Stomach (tissue), 4 donors: Measurements from ENCODE around the gene RIMBP2.

ENCODE experiments used
- EP300 ChIP-seq: sonication (generic); formaldehyde crosslinking; IDR thresholded peaks from one replicate; pipeline ENCODE4 v1.6.1; 2017; ENCODE audit warnings: antibody characterized with exemption
- TF ChIP-seq, protein P1 (sequence below), 7 experiments: fragments of 450-650 bp in 4 of 7; fragments of 200-600 bp in 3 of 7; sonication (generic) in 3 of 7; IDR thresholded peaks; one replicate each; pipeline ENCODE4 v1.5.1; 2016 to 2019; ENCODE audit warnings: antibody characterized with exemption in 7 of 7, control low read depth in 2 of 7, mild to moderate bottlenecking in 1 of 7

DNA sequence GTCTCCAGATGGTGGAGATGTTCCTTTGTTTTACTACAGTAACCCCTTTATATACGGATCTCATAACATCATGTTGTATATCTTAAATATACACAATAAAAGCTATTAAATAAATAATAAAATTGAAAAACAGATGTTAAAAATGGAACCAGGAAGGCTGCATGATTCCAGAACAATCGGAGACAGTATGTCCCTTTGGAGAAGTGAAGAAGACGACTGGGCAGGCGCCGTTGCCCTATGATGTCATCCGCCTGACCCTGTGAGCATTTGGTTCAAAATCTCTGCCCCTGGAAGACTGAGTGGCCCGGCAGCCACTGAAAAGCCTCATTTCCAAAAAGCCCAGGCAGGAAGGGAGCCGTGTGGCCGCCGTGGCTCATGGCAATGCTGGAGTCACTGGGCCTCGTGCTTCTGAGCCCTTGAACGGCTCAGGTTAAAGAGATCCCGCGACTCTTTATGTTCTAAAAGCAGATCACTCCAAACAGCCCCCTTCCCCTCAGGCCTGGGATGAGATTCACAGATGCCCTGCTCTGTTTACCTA lies 30.8 kb downstream of the RIMBP2 start:
- no peak for TF ChIP-seq EP300
- TF ChIP-seq, protein P1, sequence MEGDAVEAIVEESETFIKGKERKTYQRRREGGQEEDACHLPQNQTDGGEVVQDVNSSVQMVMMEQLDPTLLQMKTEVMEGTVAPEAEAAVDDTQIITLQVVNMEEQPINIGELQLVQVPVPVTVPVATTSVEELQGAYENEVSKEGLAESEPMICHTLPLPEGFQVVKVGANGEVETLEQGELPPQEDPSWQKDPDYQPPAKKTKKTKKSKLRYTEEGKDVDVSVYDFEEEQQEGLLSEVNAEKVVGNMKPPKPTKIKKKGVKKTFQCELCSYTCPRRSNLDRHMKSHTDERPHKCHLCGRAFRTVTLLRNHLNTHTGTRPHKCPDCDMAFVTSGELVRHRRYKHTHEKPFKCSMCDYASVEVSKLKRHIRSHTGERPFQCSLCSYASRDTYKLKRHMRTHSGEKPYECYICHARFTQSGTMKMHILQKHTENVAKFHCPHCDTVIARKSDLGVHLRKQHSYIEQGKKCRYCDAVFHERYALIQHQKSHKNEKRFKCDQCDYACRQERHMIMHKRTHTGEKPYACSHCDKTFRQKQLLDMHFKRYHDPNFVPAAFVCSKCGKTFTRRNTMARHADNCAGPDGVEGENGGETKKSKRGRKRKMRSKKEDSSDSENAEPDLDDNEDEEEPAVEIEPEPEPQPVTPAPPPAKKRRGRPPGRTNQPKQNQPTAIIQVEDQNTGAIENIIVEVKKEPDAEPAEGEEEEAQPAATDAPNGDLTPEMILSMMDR (IDR thresholded peaks at IDR 0.05) = no peak
